Mammary epithelial cell (primary cell): ENCODE results near the gene ARL6.

Experiments used
- CTCF ChIP-seq, 2 donors: IDR thresholded peaks in 1 of 2; conservative IDR thresholded peaks in 1 of 2; 2 replicates each; pipeline ENCODE4 v1.5.1; 2011 to 2012; ENCODE audit warnings: inconsistent platforms in 2 of 2, low read length in 2 of 2, mild to moderate bottlenecking in 2 of 2, control low read depth in 1 of 2, low read depth in 1 of 2; ENCODE audit not compliant: insufficient read depth in 1 of 2; ENCODE audit errors: extremely low read depth in 1 of 2
- EZH2 ChIP-seq: IDR thresholded peaks from 2 replicates; pipeline ENCODE4 v1.6.1; 2012; ENCODE audit warnings: low read length, inconsistent platforms, borderline replicate concordance

DNA sequence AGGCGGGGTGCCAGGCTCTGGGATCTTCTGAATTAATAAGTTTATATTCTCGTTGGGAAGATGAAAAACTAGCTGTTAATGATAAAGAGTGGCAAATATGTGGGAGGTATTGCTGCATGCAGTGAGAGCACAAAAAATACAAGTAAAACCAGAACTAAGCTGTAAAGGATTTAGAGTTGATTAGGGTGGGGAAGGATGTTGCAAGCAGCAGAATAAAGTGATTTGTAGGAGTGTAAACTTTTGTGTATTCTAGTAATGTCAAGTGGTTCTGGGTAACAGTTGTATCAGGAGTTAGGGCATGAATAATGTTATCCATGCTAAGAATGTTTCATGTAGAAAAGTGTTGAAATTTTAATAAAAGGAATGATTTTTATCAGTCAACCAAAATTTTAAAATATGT, 75.4 kb downstream of the ARL6 start:
- TF ChIP-seq CTCF (conservative IDR thresholded peaks at IDR 0.05 in 1 of 2, IDR thresholded peaks at IDR 0.05 in 1 of 2; ENCODE audit: extremely low read depth in 1 of 2, insufficient read depth in 1 of 2, low read depth in 1 of 2, low read length in 2 of 2): no peak
- TF ChIP-seq EZH2: no peak
